CD4-positive, alpha-beta T cell treated with Interferon alpha-2 for 1 hour (primary cell): ENCODE measurements around the gene VCPKMT.
"Not testable (repeated sequence)": the region's sequence is repeated elsewhere in the genome, so short reads cannot be mapped to it uniquely, and the experiment has no call there.

ENCODE experiments used
- DNase-seq, 2 donors: peaks; one replicate each; pipeline ENCODE4 v3.0.0-alpha.2; 2020 to 2022

VCPKMT gene

GRCh38 chr14:50091240-50091913, 25.0 kb downstream of the VCPKMT start:
- no peak for DNase-seq

- peak; percentile 10 to 35 for DNase-seq
Observed at GRCh38 chr14:50089208-50089607, 27.2 kb downstream of the VCPKMT start.

- DNase-seq = no peak
Observed at GRCh38 chr14:50088731-50089130, 27.6 kb downstream of the VCPKMT start.

GRCh38 chr14:50088117-50088515, 28.3 kb downstream of the VCPKMT start:
- DNase-seq = no peak

- peak in 1 of 2 donors; percentile 46 for DNase-seq
Observed at GRCh38 chr14:50087341-50088116, 28.8 kb downstream of the VCPKMT start.

GRCh38 chr14:50086321-50086711, 30.1 kb downstream of the VCPKMT start:
- DNase-seq = no peak

- DNase-seq = peak; percentile 47 to 55
Observed at GRCh38 chr14:50085570-50086320, 30.6 kb downstream of the VCPKMT start.

- no peak for DNase-seq
Observed at GRCh38 chr14:50084666-50085065, 31.7 kb downstream of the VCPKMT start.

- peak; percentile 27 to 67 for DNase-seq
Observed at GRCh38 chr14:50083467-50084337, 32.7 kb downstream of the VCPKMT start.

GRCh38 chr14:50082784-50083466, 33.4 kb downstream of the VCPKMT start:
- DNase-seq = peak; percentile 86 to 92

GRCh38 chr14:50082308-50082742, 34.0 kb downstream of the VCPKMT start:
- DNase-seq = peak; percentile 66 to 78

- DNase-seq = not testable (repeated sequence)
Observed at GRCh38 chr14:50079103-50079502, 37.3 kb downstream of the VCPKMT start.

GRCh38 chr14:50073663-50074062, 42.7 kb downstream of the VCPKMT start:
- DNase-seq = not testable (repeated sequence)

- no peak for DNase-seq
Observed at GRCh38 chr14:50072395-50072794, 44.0 kb downstream of the VCPKMT start.

GRCh38 chr14:50070840-50071548, 45.4 kb downstream of the VCPKMT start:
- no peak for DNase-seq

- DNase-seq = no peak
Observed at GRCh38 chr14:50070230-50070629, 46.1 kb downstream of the VCPKMT start.

- DNase-seq = no peak
Observed at GRCh38 chr14:50069325-50069724, 47.0 kb downstream of the VCPKMT start.

GRCh38 chr14:50068496-50068895, 47.9 kb downstream of the VCPKMT start:
- DNase-seq = no peak

GRCh38 chr14:50067723-50068495, 48.5 kb downstream of the VCPKMT start:
- DNase-seq = no peak

GRCh38 chr14:50065583-50065982, 50.8 kb downstream of the VCPKMT start:
- DNase-seq = no peak
